ENCODE results near the gene KRTAP4-16.
"Not testable (repeated sequence)": the region's sequence is repeated elsewhere in the genome, so short reads cannot be mapped to it uniquely, and the experiment has no call there.

The KRTAP4-16 gene

GRCh38 chr17:41101586-41102259 lies at the start of gene KRTAP4-16:
TSS of gene KRTAP4-16 (minus strand) at chr17:41102209. CDS start at chr17:41102209, 0 bp downstream.
- Mint-ChIP-seq H3K27me3 (peaks cover 5% of the 10 kb centered on the region), H3K9me3 (no peaks in the 10 kb centered on the region), H3K27ac (no peak within 1 kb of the TSS), H3K36me3 (ENCODE audit: low read depth) (no peaks in the 10 kb centered on the region), H3K4me1 (peaks cover 2% of the 10 kb centered on the region), H3K4me3 (no peak within 1 kb of the TSS)
- DNase-seq (no peak), ATAC-seq (no peak)

- no peak overlapping the region for H3K27ac Mint-ChIP-seq
- no peaks in the 10 kb centered on the region for H3K27me3 Mint-ChIP-seq
- H3K9me3 Mint-ChIP-seq = no peaks in the 10 kb centered on the region
- H3K4me3 Mint-ChIP-seq = no peak overlapping the region
- H3K36me3 Mint-ChIP-seq (ENCODE audit: low read depth) = no peaks in the 10 kb centered on the region
- peaks cover 1% of the 10 kb centered on the region for H3K4me1 Mint-ChIP-seq
- no peak for ATAC-seq
- no peak for DNase-seq
Measured at GRCh38 chr17:41151525-41151924, 49.5 kb upstream of the KRTAP4-16 start.

- Mint-ChIP-seq H3K27ac (no peak overlapping the region), H3K9me3 (no peaks in the 10 kb centered on the region), H3K4me1 (peaks cover 1% of the 10 kb centered on the region), H3K27me3 (no peaks in the 10 kb centered on the region), H3K4me3 (no peak overlapping the region), H3K36me3 (ENCODE audit: low read depth) (no peaks in the 10 kb centered on the region)
- no peak for DNase-seq
- ATAC-seq = no peak
Measured at GRCh38 chr17:41150026-41150425, 48.0 kb upstream of the KRTAP4-16 start.

- H3K9me3 Mint-ChIP-seq = no peaks in the 10 kb centered on the region
- no peaks in the 10 kb centered on the region for H3K36me3 Mint-ChIP-seq (ENCODE audit: low read depth)
- peaks cover 1% of the 10 kb centered on the region for H3K4me1 Mint-ChIP-seq
- no peak within 1 kb of the TSS for H3K4me3 Mint-ChIP-seq
- DNase-seq = no peak
- H3K27ac Mint-ChIP-seq = no peak within 1 kb of the TSS
- ATAC-seq = no peak
- no peaks in the 10 kb centered on the region for H3K27me3 Mint-ChIP-seq
Measured at GRCh38 chr17:41149652-41149985, 47.6 kb upstream of the KRTAP4-16 start, which contains the start of gene KRTAP4-5. TSS of gene KRTAP4-5 (minus strand) at chr17:41149825. CDS start at chr17:41149767, 58 bp downstream.

GRCh38 chr17:41148971-41149651 lies 47.1 kb upstream of the KRTAP4-16 start:
- H3K27ac Mint-ChIP-seq; H3K9me3 Mint-ChIP-seq; ATAC-seq; H3K27me3 Mint-ChIP-seq; H3K4me3 Mint-ChIP-seq; H3K4me1 Mint-ChIP-seq; DNase-seq; H3K36me3 Mint-ChIP-seq (ENCODE audit: low read depth): not testable (repeated sequence)

- Mint-ChIP-seq H3K9me3 (peaks cover 13% of the 10 kb centered on the region), H3K36me3 (ENCODE audit: low read depth) (peaks cover 6% of the 10 kb centered on the region), H3K27ac (no peak overlapping the region), H3K27me3 (no peaks in the 10 kb centered on the region), H3K4me1 (peaks cover 1% of the 10 kb centered on the region), H3K4me3 (no peak overlapping the region)
- DNase-seq (no peak), ATAC-seq (no peak)
Measured at GRCh38 chr17:41147531-41148204, 45.7 kb upstream of the KRTAP4-16 start.

- Mint-ChIP-seq H3K27me3 (no peaks in the 10 kb centered on the region), H3K36me3 (ENCODE audit: low read depth) (peaks cover 10% of the 10 kb centered on the region), H3K9me3 (peaks cover 25% of the 10 kb centered on the region), H3K4me1 (peaks cover 1% of the 10 kb centered on the region), H3K4me3 (no peak overlapping the region), H3K27ac (no peak overlapping the region)
- DNase-seq (no peak), ATAC-seq (no peak)
Measured at GRCh38 chr17:41145261-41145660, 43.3 kb upstream of the KRTAP4-16 start.

- ATAC-seq (no peak), DNase-seq (no peak)
- H3K9me3 Mint-ChIP-seq = peaks cover 25% of the 10 kb centered on the region
- no peak overlapping the region for H3K4me3 Mint-ChIP-seq
- peaks cover 10% of the 10 kb centered on the region for H3K36me3 Mint-ChIP-seq (ENCODE audit: low read depth)
- H3K27ac Mint-ChIP-seq = no peak overlapping the region
- peaks cover 1% of the 10 kb centered on the region for H3K4me1 Mint-ChIP-seq
- H3K27me3 Mint-ChIP-seq = no peaks in the 10 kb centered on the region
Measured at GRCh38 chr17:41144846-41145245, 42.8 kb upstream of the KRTAP4-16 start.

- DNase-seq (no peak), ATAC-seq (no peak)
- H3K4me3 Mint-ChIP-seq = no peak overlapping the region
- no peak overlapping the region for H3K27ac Mint-ChIP-seq
- H3K27me3 Mint-ChIP-seq = peaks cover 2% of the 10 kb centered on the region
- peaks cover 14% of the 10 kb centered on the region for H3K36me3 Mint-ChIP-seq (ENCODE audit: low read depth)
- no peaks in the 10 kb centered on the region for H3K4me1 Mint-ChIP-seq
- peaks cover 38% of the 10 kb centered on the region for H3K9me3 Mint-ChIP-seq
Measured at GRCh38 chr17:41141361-41141760, 39.4 kb upstream of the KRTAP4-16 start.

- Mint-ChIP-seq H3K27me3 (peaks cover 2% of the 10 kb centered on the region), H3K27ac (no peak within 1 kb of the TSS), H3K4me3 (no peak within 1 kb of the TSS), H3K9me3 (peaks cover 38% of the 10 kb centered on the region), H3K36me3 (ENCODE audit: low read depth) (peaks cover 14% of the 10 kb centered on the region), H3K4me1 (no peaks in the 10 kb centered on the region)
- DNase-seq = no peak
- ATAC-seq = no peak
Measured at GRCh38 chr17:41140360-41141131, 38.5 kb upstream of the KRTAP4-16 start, which contains the start of gene KRTAP4-6. TSS of gene KRTAP4-6 (minus strand) at chr17:41140544. CDS start at chr17:41140487, 57 bp downstream.

- H3K4me1 Mint-ChIP-seq, H3K27ac Mint-ChIP-seq, H3K27me3 Mint-ChIP-seq, H3K4me3 Mint-ChIP-seq, DNase-seq, ATAC-seq: not testable (repeated sequence)
- Mint-ChIP-seq H3K9me3 (peaks cover 38% of the 10 kb centered on the region), H3K36me3 (ENCODE audit: low read depth) (peaks cover 14% of the 10 kb centered on the region)
Measured at GRCh38 chr17:41139865-41140264, 37.9 kb upstream of the KRTAP4-16 start.

GRCh38 chr17:41133880-41134735 lies 32.1 kb upstream of the KRTAP4-16 start:
- peaks cover 23% of the 10 kb centered on the region for H3K4me1 Mint-ChIP-seq
- H3K4me3 Mint-ChIP-seq = no peak overlapping the region
- peaks cover 9% of the 10 kb centered on the region for H3K9me3 Mint-ChIP-seq
- no peaks in the 10 kb centered on the region for H3K27me3 Mint-ChIP-seq
- DNase-seq (no peak), ATAC-seq (no peak)
- H3K27ac Mint-ChIP-seq = no peak overlapping the region
- H3K36me3 Mint-ChIP-seq (ENCODE audit: low read depth) = peaks cover 1% of the 10 kb centered on the region

GRCh38 chr17:41131979-41132378 lies 30.0 kb upstream of the KRTAP4-16 start:
- no peaks in the 10 kb centered on the region for H3K36me3 Mint-ChIP-seq (ENCODE audit: low read depth)
- peaks cover 2% of the 10 kb centered on the region for H3K9me3 Mint-ChIP-seq
- H3K4me3 Mint-ChIP-seq = no peak overlapping the region
- H3K27ac Mint-ChIP-seq = no peak overlapping the region
- peaks cover 23% of the 10 kb centered on the region for H3K4me1 Mint-ChIP-seq
- H3K27me3 Mint-ChIP-seq = no peaks in the 10 kb centered on the region
- no peak for DNase-seq
- no peak for ATAC-seq

- peaks cover 10% of the 10 kb centered on the region for H3K9me3 Mint-ChIP-seq
- no peak overlapping the region for H3K27ac Mint-ChIP-seq
- ATAC-seq (no peak), DNase-seq (no peak)
- peaks cover 48% of the 10 kb centered on the region for H3K4me1 Mint-ChIP-seq
- no peaks in the 10 kb centered on the region for H3K27me3 Mint-ChIP-seq
- H3K4me3 Mint-ChIP-seq = no peak overlapping the region
- H3K36me3 Mint-ChIP-seq (ENCODE audit: low read depth) = no peaks in the 10 kb centered on the region
Measured at GRCh38 chr17:41127371-41127770, 25.4 kb upstream of the KRTAP4-16 start.

Measured in activated naive CD8-positive, alpha-beta T cell treated with anti-CD3 and anti-CD28 coated beads, Interleukin-2, amount 50 U/mL, for 24 hours (primary cell).